NCI-H2196 treated with DMSO at 0.1 percent for 48 hours (cell line): ENCODE results near the gene FAM177A1.

Experiments
- DNase-seq: peaks from one replicate; lab custom pipeline; 2025; ENCODE audit not compliant: unreplicated experiment; lab: John Stamatoyannopoulos, UW

Gene FAM177A1

DNA sequence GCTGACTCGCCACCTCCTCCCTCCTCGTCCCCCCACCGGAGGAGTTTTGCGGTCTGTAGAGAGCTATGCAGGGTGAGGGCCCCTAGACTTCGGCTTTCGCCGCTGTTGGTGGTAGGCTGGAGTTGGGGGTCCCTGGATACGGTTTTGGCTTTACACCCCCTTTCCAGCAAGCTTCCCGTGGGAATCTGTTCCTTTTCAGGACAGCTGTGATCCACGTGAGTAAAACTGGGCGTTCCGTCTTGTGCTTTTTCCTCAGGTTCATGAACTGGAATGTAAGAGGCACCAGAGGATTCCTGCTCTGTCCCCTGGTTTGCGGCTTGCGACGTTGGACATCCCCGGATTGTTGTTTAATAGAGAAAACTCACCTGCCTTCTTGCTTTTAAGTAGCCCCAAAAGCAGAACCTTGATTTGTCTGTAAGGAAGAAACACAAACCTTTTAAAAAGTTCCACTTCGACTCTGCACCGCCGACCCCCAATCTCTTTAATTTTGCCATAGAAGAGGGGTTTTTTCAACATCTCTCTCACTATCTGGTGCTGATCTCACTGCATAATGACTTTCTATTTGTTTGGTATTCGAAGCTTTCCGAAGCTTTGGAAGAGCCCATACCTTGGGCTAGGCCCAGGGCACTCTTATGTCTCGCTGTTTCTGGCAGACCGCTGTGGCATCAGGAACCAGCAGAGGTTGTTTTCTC lies 76.8 kb downstream of the FAM177A1 start:
- DNase-seq, result no peak

DNA sequence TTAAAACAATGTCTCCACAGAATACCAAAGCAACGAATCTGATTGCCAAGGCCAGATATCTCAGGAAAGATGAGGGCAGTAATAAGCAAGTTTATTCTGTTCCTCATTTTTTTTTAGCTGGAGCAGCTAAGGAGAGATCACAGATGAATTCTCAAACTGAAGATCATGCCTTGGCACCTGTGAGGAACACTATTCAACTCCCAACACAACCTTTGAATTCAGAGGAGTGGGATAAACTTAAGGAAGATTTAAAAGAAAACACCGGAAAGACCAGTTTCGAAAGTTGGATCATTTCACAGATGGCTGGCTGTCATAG lies 77.3 kb downstream of the FAM177A1 start:
- no peak for DNase-seq

GRCh38 chr14:35124127-35124526 lies 78.1 kb downstream of the FAM177A1 start:
- DNase-seq, result no peak
